GM23338 (cell line): Measurements from ENCODE around the gene AKR1E2. TPM values are rescaled to one million over a fixed set of nuclear protein-coding genes. Genes with fewer than 3 reads are reported as not detected.

Experiments used
- ATAC-seq: fragments of 200-7000 bp; cut with Tn5 transposase; 3 replicates; pipeline ENCODE4 v1.9.1; 2020
- DNase-seq: peaks from one replicate; pipeline ENCODE4 v3.0.0-alpha.2; 2015; ENCODE audit warnings: low spot score
- H2AFZ ChIP-seq: fragments of 200-600 bp; sonication (generic); 2 replicates; pipeline ENCODE4 v1.8.0; 2016; ENCODE audit warnings: antibody characterized with exemption, mild to moderate bottlenecking, moderate library complexity
- H3F3A ChIP-seq: fragments of 200-600 bp; sonication (generic); replicated peaks from 2 replicates; pipeline ENCODE4 v1.8.0; 2017; ENCODE audit warnings: antibody characterized with exemption, mixed run types, low read depth
- H3K27ac ChIP-seq: fragments of 200-600 bp; sonication (generic); 2 replicates; pipeline ENCODE4 v1.6.1; 2016; ENCODE audit warnings: low read depth
- H3K27me3 ChIP-seq: fragments of 200-600 bp; sonication (generic); 2 replicates; pipeline ENCODE4 v1.8.0; 2016; ENCODE audit warnings: mild to moderate bottlenecking, mixed run types, moderate library complexity; ENCODE audit not compliant: insufficient read depth
- H3K36me3 ChIP-seq: fragments of 200-600 bp; sonication (generic); 2 replicates; pipeline ENCODE4 v1.8.0; 2016; ENCODE audit warnings: mild to moderate bottlenecking; ENCODE audit not compliant: insufficient read depth
- H3K4me1 ChIP-seq: fragments of 200-600 bp; sonication (generic); 2 replicates; pipeline ENCODE4 v1.8.0; 2016; ENCODE audit warnings: mild to moderate bottlenecking, moderate library complexity; ENCODE audit not compliant: insufficient read depth
- H3K4me2 ChIP-seq: fragments of 200-600 bp; sonication (generic); 2 replicates; pipeline ENCODE4 v1.7.1; 2017; ENCODE audit warnings: mixed run types
- H3K4me3 ChIP-seq: fragments of 200-600 bp; sonication (generic); 2 replicates; pipeline ENCODE4 v1.6.1; 2016; ENCODE audit warnings: mixed run types
- H3K79me2 ChIP-seq: fragments of 200-600 bp; sonication (generic); replicated peaks from 2 replicates; pipeline ENCODE4 v1.8.0; 2017; ENCODE audit warnings: mild to moderate bottlenecking; ENCODE audit not compliant: insufficient read depth
- H3K9me2 ChIP-seq: fragments of 200-600 bp; sonication (generic); 2 replicates; pipeline ENCODE4 v1.8.0; 2017; ENCODE audit not compliant: insufficient read depth
- H4K20me1 ChIP-seq: fragments of 200-600 bp; sonication (generic); replicated peaks from 2 replicates; pipeline ENCODE4 v1.8.0; 2017; ENCODE audit warnings: mild to moderate bottlenecking; ENCODE audit not compliant: insufficient read depth
- H3K27ac Mint-ChIP-seq: 2 replicates; pipeline ENCODE4 v1.8.0; 2020; ENCODE audit warnings: inconsistent platforms, mild to moderate bottlenecking, moderate library complexity, mixed read lengths
- H3K27me3 Mint-ChIP-seq: 3 replicates; pipeline ENCODE4 v1.8.0; 2022; ENCODE audit warnings: low read depth, mild to moderate bottlenecking, moderate library complexity, mixed read lengths, inconsistent platforms; ENCODE audit not compliant: insufficient read depth, poor library complexity
- H3K36me3 Mint-ChIP-seq: 3 replicates; pipeline ENCODE4 v1.8.0; 2021; ENCODE audit warnings: low read depth, mild to moderate bottlenecking, inconsistent platforms, moderate library complexity, mixed read lengths
- H3K4me1 Mint-ChIP-seq: 3 replicates; pipeline ENCODE4 v1.8.0; 2020; ENCODE audit warnings: mild to moderate bottlenecking, inconsistent platforms, mixed read lengths
- H3K4me3 Mint-ChIP-seq: 3 replicates; pipeline ENCODE4 v1.8.0; 2021; ENCODE audit warnings: moderate library complexity, mild to moderate bottlenecking, inconsistent platforms, mixed read lengths
- H3K9me3 Mint-ChIP-seq: 3 replicates; pipeline ENCODE4 v1.8.0; 2020; ENCODE audit warnings: moderate library complexity, mild to moderate bottlenecking, inconsistent platforms, mixed read lengths
- CREB1 ChIP-seq: fragments of 250-450 bp; sonication (Bioruptor Pico); IDR thresholded peaks from 2 replicates; pipeline ENCODE4 v1.5.0; 2020; ENCODE audit warnings: low read depth, mild to moderate bottlenecking, moderate library complexity
- JUNB ChIP-seq: IDR thresholded peaks from one replicate; pipeline ENCODE4 v1.6.1; 2016; ENCODE audit warnings: antibody characterized with exemption; ENCODE audit not compliant: unreplicated experiment
- POLR2AphosphoS5 ChIP-seq: IDR thresholded peaks from 2 replicates; pipeline ENCODE4 v1.6.1; 2016; ENCODE audit warnings: antibody characterized with exemption, low read depth
- STAT1 ChIP-seq: IDR thresholded peaks from one replicate; pipeline ENCODE4 v1.6.1; 2016; ENCODE audit warnings: antibody characterized with exemption; ENCODE audit not compliant: unreplicated experiment
- ZNF114 ChIP-seq: fragments of 250-450 bp; sonication (Bioruptor Pico); IDR thresholded peaks from 2 replicates; pipeline ENCODE4 v1.5.0; 2020; ENCODE audit warnings: mild to moderate bottlenecking, moderate library complexity
- ZNF331 ChIP-seq: fragments of 250-450 bp; sonication (Bioruptor Pico); IDR thresholded peaks from 2 replicates; pipeline ENCODE4 v1.5.0; 2020; ENCODE audit warnings: low read depth, mild to moderate bottlenecking, moderate library complexity
- ZNF462 ChIP-seq: fragments of 250-450 bp; sonication (Bioruptor Pico); IDR thresholded peaks from 2 replicates; pipeline ENCODE4 v1.5.0; 2020; ENCODE audit warnings: mild to moderate bottlenecking, moderate library complexity
- polyA plus RNA-seq: library from polyadenylated mRNA; unstranded; fragments of >200 nt; fragmentation: Nextera tagmentation; extraction: Ambion mirVana; gene quantifications from 2 replicates; pipeline ENCODE4 v1.2.1, GENCODE V29; 2016
- total RNA-seq: library from RNA; depleted of rRNA; stranded (reverse); fragments of >200 nt; shearing (Covaris generic); gene quantifications from 2 replicates; pipeline ENCODE4 v1.2.3, GENCODE V29; 2014
- TF ChIP-seq, protein P1 (sequence below): IDR thresholded peaks from one replicate; pipeline ENCODE4 v1.6.1; 2018; ENCODE audit warnings: antibody characterized with exemption; ENCODE audit not compliant: unreplicated experiment
- TF ChIP-seq, protein P2 (sequence below): IDR thresholded peaks from 2 replicates; pipeline ENCODE4 v1.6.1; 2016; ENCODE audit warnings: antibody characterized with exemption

The AKR1E2 gene
- total and polyA plus RNA-seq, 2 experiments from 2014 or later, result 2.2 to 4.3 TPM

GRCh38 chr10:4847561-4848355 lies 21.8 kb downstream of the AKR1E2 start:
- no peak overlapping the region for H3K4me3 ChIP-seq
- H3K79me2 ChIP-seq, result no peaks in the 10 kb centered on the region
- TF ChIP-seq STAT1, result no peak
- TF ChIP-seq, protein P1, sequence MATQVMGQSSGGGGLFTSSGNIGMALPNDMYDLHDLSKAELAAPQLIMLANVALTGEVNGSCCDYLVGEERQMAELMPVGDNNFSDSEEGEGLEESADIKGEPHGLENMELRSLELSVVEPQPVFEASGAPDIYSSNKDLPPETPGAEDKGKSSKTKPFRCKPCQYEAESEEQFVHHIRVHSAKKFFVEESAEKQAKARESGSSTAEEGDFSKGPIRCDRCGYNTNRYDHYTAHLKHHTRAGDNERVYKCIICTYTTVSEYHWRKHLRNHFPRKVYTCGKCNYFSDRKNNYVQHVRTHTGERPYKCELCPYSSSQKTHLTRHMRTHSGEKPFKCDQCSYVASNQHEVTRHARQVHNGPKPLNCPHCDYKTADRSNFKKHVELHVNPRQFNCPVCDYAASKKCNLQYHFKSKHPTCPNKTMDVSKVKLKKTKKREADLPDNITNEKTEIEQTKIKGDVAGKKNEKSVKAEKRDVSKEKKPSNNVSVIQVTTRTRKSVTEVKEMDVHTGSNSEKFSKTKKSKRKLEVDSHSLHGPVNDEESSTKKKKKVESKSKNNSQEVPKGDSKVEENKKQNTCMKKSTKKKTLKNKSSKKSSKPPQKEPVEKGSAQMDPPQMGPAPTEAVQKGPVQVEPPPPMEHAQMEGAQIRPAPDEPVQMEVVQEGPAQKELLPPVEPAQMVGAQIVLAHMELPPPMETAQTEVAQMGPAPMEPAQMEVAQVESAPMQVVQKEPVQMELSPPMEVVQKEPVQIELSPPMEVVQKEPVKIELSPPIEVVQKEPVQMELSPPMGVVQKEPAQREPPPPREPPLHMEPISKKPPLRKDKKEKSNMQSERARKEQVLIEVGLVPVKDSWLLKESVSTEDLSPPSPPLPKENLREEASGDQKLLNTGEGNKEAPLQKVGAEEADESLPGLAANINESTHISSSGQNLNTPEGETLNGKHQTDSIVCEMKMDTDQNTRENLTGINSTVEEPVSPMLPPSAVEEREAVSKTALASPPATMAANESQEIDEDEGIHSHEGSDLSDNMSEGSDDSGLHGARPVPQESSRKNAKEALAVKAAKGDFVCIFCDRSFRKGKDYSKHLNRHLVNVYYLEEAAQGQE, result no peak
- TF ChIP-seq POLR2AphosphoS5, result no peak
- TF ChIP-seq JUNB, result no peak
- no peak for TF ChIP-seq ZNF114
- TF ChIP-seq ZNF331, result no peak
- TF ChIP-seq, protein P2, sequence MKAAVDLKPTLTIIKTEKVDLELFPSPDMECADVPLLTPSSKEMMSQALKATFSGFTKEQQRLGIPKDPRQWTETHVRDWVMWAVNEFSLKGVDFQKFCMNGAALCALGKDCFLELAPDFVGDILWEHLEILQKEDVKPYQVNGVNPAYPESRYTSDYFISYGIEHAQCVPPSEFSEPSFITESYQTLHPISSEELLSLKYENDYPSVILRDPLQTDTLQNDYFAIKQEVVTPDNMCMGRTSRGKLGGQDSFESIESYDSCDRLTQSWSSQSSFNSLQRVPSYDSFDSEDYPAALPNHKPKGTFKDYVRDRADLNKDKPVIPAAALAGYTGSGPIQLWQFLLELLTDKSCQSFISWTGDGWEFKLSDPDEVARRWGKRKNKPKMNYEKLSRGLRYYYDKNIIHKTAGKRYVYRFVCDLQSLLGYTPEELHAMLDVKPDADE, result no peak
- Mint-ChIP-seq H3K27me3 (peaks cover 4% of the 10 kb centered on the region), H3K4me1 (peaks cover 10% of the 10 kb centered on the region), H3K27ac (no peak overlapping the region), H3K9me3 (peaks cover 4% of the 10 kb centered on the region), H3K4me3 (no peak overlapping the region), H3K36me3 (peaks cover 16% of the 10 kb centered on the region)
- no peak overlapping the region for H3K4me2 ChIP-seq
- H3K27ac ChIP-seq, result no peak overlapping the region
- no peak for ATAC-seq
- no peaks in the 10 kb centered on the region for H4K20me1 ChIP-seq
- no peaks in the 10 kb centered on the region for H3K27me3 ChIP-seq
- H3K9me2 ChIP-seq, result no peaks in the 10 kb centered on the region
- no peak for DNase-seq
- H2AFZ ChIP-seq, result no peak overlapping the region
- no peaks in the 10 kb centered on the region for H3F3A ChIP-seq
- H3K36me3 ChIP-seq, result no peaks in the 10 kb centered on the region
- peaks cover 3% of the 10 kb centered on the region; the same call in 1 of the 2 replicates for H3K4me1 ChIP-seq

GRCh38 chr10:4848356-4849041 lies 22.5 kb downstream of the AKR1E2 start:
- ATAC-seq, result no peak
- Histone ChIP-seq H3F3A (no peaks in the 10 kb centered on the region), H3K79me2 (no peaks in the 10 kb centered on the region), H4K20me1 (no peaks in the 10 kb centered on the region), H3K9me2 (no peaks in the 10 kb centered on the region), H2AFZ (no peak overlapping the region), H3K36me3 (no peaks in the 10 kb centered on the region), H3K4me1 (peaks cover 3% of the 10 kb centered on the region; the same call in 1 of the 2 replicates), H3K27me3 (no peaks in the 10 kb centered on the region), H3K4me2 (no peak overlapping the region), H3K4me3 (no peak overlapping the region), H3K27ac (no peak overlapping the region)
- Mint-ChIP-seq H3K9me3 (peaks cover 4% of the 10 kb centered on the region), H3K4me3 (no peak overlapping the region), H3K27me3 (peaks cover 4% of the 10 kb centered on the region), H3K4me1 (peaks cover 10% of the 10 kb centered on the region), H3K27ac (no peak overlapping the region), H3K36me3 (peaks cover 11% of the 10 kb centered on the region)
- DNase-seq, result no peak
- TF ChIP-seq ZNF114 (no peak), CREB1 (CRISPR knock-in tag) (no peak), ZNF462 (CRISPR knock-in tag) (no peak), POLR2AphosphoS5 (no peak), STAT1 (no peak)
